GM21360 (cell line): ENCODE data around the gene GRM8.
A peak's percentile ranks its signal among the peaks of the same experiment; 100 is the strongest.

Experiments
- ATAC-seq: cut with Tn5 transposase; IDR thresholded peaks from one replicate; pipeline ENCODE4 v1.9.1; 2021; ENCODE audit warnings: mild to moderate bottlenecking, moderate library complexity; ENCODE audit not compliant: unreplicated experiment

Gene GRM8

GRCh38 chr7:126574276-126575250 is 678.2 kb downstream of the GRM8 start:
- no peak for ATAC-seq

- no peak for ATAC-seq
Observed at GRCh38 chr7:126570845-126571244, 681.9 kb downstream of the GRM8 start.

GRCh38 chr7:126569402-126569801 is 683.3 kb downstream of the GRM8 start:
- ATAC-seq = no peak

- ATAC-seq = peak; percentile 48
Observed at GRCh38 chr7:126557271-126557670, 695.5 kb downstream of the GRM8 start.

- ATAC-seq = no peak
Observed at GRCh38 chr7:126541406-126541805, 711.3 kb downstream of the GRM8 start.

- no peak for ATAC-seq
Observed at GRCh38 chr7:126535176-126535575, 717.6 kb downstream of the GRM8 start.

GRCh38 chr7:126533715-126534114 is 719.0 kb downstream of the GRM8 start:
- ATAC-seq = no peak

GRCh38 chr7:126529833-126530232 is 722.9 kb downstream of the GRM8 start:
- ATAC-seq = no peak

GRCh38 chr7:126529254-126529653 is 723.5 kb downstream of the GRM8 start:
- ATAC-seq = no peak

- ATAC-seq = no peak
Observed at GRCh38 chr7:126525906-126526305, 726.8 kb downstream of the GRM8 start.

- ATAC-seq = no peak
Observed at GRCh38 chr7:126524967-126525366, 727.8 kb downstream of the GRM8 start.

- ATAC-seq = no peak
Observed at GRCh38 chr7:126511046-126511445, 741.7 kb downstream of the GRM8 start.

- ATAC-seq = no peak
Observed at GRCh38 chr7:126501617-126502016, 751.1 kb downstream of the GRM8 start.

GRCh38 chr7:126499481-126499880 is 753.3 kb downstream of the GRM8 start:
- no peak for ATAC-seq

GRCh38 chr7:126495733-126496132 is 757.0 kb downstream of the GRM8 start:
- ATAC-seq = no peak

- no peak for ATAC-seq
Observed at GRCh38 chr7:126495001-126495400, 757.7 kb downstream of the GRM8 start.

GRCh38 chr7:126493801-126494200 is 758.9 kb downstream of the GRM8 start:
- ATAC-seq = no peak

GRCh38 chr7:126489874-126490273 is 762.9 kb downstream of the GRM8 start:
- no peak for ATAC-seq

GRCh38 chr7:126487728-126488442 is 764.9 kb downstream of the GRM8 start:
- ATAC-seq = no peak

- no peak for ATAC-seq
Observed at GRCh38 chr7:126486806-126487205, 765.9 kb downstream of the GRM8 start.

- ATAC-seq = no peak
Observed at GRCh38 chr7:126485791-126486190, 767.0 kb downstream of the GRM8 start.

GRCh38 chr7:126483972-126484371 is 768.8 kb downstream of the GRM8 start:
- ATAC-seq = no peak
